LNCaP clone FGC (cell line): ENCODE data around the gene SNX10.

ENCODE experiments used
- DNase-seq: peaks from one replicate; pipeline ENCODE4 v3.0.0-alpha.2; 2011; ENCODE audit warnings: low read depth
- H3K4me3 ChIP-seq: 2 replicates; pipeline ENCODE4 v1.5.1; 2011; ENCODE audit warnings: mild to moderate bottlenecking, low read depth, low read length, control low read depth
- TF ChIP-seq, protein P1 (sequence below): IDR thresholded peaks from 2 replicates; pipeline ENCODE4 v1.5.1; 2012; ENCODE audit warnings: mild to moderate bottlenecking; ENCODE audit not compliant: control insufficient read depth, insufficient read depth; ENCODE audit errors: extremely low read depth

The SNX10 gene

DNA sequence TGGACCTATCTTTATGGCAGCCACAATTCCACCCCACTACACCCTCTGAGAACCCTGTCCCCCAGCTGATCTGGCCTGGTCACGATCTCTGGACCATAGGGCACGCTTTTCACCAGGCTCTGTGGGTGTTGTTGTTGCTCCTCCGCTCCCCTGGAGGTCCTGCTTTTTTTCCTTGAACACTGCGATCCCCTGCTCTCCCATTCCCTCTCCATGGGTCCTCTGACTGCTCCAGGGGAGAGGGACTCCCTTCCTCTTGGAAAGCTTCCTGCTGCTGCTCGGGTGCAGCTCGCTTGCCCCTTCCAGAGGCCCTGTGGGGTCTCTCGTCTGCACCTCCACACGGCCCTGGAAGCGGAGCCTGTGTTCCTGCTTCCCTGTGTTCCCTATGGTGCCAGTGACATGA is 53.5 kb downstream of the SNX10 start:
- no peak overlapping the region for H3K4me3 ChIP-seq
- TF ChIP-seq, protein P1, sequence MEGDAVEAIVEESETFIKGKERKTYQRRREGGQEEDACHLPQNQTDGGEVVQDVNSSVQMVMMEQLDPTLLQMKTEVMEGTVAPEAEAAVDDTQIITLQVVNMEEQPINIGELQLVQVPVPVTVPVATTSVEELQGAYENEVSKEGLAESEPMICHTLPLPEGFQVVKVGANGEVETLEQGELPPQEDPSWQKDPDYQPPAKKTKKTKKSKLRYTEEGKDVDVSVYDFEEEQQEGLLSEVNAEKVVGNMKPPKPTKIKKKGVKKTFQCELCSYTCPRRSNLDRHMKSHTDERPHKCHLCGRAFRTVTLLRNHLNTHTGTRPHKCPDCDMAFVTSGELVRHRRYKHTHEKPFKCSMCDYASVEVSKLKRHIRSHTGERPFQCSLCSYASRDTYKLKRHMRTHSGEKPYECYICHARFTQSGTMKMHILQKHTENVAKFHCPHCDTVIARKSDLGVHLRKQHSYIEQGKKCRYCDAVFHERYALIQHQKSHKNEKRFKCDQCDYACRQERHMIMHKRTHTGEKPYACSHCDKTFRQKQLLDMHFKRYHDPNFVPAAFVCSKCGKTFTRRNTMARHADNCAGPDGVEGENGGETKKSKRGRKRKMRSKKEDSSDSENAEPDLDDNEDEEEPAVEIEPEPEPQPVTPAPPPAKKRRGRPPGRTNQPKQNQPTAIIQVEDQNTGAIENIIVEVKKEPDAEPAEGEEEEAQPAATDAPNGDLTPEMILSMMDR = no peak
- DNase-seq = no peak

DNA sequence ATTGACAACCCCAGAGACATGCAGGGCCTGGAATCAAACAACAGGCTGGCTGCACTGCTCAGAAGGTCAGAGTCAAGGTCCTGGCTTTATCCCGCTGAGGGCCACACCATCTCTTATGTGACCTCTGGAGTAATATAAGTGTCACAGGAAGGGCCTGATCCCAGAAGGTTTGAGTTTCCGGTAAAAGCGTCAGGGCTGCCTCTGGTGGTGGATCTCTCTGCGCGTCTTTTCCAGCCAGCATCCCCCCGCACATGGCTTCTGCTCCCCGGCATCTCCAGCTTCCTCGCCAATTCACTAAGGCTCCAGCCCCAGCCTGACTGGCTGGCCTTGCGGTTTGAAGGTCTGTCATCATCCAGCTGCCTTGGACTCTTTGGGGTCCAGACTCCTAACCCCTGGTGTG is 54.2 kb downstream of the SNX10 start:
- DNase-seq = no peak
- TF ChIP-seq, protein P1 = no peak
- H3K4me3 ChIP-seq = no peak overlapping the region

DNA sequence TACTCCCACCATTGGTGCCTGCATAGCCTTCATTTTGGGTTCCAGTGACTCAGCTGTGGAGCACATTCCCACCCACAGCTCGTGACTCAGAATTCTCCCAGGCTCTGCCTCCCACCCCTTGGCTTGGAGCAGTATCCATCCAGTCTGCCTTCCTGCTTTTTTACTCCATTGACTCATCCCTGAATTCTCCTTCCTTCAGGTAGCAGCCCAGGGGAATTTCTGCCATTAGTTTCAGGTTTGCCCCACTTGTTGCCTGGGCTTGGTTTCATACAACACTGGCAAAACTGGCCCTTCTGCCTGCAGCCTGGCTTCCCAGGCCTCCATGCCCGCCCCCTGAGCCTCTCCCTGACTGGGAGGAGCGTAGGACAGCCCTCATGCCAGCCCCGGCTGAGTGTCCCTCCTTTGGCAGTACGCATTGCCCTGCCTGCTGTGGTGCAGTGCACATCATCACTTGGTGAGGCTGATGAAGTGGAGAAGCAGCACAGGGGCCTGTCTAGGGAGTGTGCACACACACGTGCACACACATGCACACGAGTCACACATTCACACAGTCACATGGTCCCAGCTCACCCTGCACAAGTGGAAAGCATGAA is 55.0 kb downstream of the SNX10 start:
- TF ChIP-seq, protein P1 = no peak
- no peak overlapping the region for H3K4me3 ChIP-seq
- DNase-seq = no peak

DNA sequence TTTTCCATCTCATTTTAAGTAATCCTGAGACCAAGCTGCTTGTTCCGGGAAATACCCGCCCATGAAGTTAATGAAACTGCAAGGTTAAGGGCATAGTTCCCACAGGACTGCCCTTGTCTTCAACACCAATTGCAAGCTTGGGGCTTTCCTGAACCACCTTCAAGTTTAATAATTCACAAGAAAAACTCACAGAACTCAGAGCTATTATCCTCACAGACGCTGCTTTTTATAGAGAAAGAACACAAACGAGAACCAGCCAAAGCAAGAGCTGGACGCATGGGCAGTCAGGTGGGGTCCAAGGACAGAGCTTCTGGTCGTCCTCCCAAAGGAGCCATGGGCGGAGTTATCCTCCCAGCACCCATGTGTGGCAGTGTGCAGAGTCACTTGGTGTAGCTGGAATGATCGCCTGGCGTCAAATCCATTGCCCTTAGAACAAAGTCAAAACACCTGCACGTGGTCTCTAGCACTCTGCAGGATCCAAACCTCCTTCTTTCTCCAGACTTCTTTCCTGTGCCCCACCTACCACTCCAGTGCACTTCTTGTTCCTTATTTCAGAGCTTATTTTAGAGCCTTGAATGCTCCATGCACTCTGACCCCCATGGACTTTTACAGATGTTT is 56.7 kb downstream of the SNX10 start:
- TF ChIP-seq, protein P1 = no peak
- no peak for DNase-seq
- H3K4me3 ChIP-seq = no peak overlapping the region

DNA sequence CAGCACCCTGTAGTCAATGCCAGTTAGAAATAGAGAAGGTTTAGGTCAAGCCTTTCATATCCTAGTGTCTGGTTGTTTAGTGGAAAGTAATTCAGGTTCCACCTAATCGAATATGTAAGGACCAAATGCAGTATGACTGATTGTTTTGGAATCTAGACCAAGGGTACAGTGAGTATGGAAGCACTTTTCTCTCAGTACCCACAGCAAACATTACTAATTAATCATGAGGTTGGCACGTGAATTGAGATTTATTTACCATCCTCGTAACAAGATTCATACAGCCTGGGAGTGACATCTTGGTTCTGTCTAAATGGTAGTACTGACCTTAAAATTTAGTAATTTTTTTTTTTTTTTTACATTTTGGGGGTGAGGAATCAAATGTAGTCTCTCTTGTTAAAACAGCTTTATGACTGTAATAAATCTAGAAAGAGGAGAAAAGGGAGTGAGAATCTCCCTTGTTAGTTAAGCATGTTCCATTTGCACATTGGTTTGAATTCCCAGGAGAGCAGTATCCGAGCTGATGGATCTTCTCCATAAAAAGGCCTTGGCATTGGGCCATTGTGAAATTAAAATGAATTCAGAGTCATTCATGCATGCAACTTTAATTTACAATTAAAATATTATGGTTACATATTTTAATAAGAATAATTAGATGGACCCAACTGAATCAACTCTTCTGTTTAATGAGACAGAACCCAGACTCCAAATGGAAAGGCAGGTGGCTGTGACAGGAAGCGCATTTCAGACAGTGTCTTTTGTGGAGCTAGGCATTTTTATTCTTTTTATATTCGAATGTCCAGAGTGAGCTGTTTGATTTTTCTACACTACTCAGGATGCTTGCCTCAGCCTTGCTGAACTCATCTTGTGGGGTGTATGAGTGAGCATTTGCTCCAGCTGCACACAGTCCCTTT is 57.6 kb downstream of the SNX10 start:
- TF ChIP-seq, protein P1 = no peak
- H3K4me3 ChIP-seq = no peak overlapping the region
- no peak for DNase-seq

DNA sequence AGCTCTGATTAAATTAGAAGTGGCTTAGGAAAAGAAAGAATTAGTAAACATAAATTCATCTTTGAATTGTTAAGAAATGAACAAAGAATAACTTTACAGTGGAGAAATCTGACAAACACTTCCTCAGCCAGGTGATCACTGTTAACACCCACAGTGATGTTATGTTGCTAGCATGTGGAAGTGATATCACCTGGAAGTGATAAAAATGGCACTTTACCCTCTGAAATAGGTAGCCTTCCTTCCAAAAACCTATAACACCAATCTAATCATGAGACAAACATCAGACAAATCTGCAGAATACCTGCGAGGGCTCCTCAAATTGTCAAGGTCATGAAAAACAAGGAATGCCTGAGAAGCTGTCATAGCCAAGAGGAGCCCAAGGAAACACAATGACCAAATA is 59.5 kb downstream of the SNX10 start:
- no peak for DNase-seq
- TF ChIP-seq, protein P1 = no peak
- H3K4me3 ChIP-seq = no peak overlapping the region
